HPDE6-E6E7 (cell line): ENCODE results near the gene PHACTR3.
"Not testable (repeated sequence)": the region's sequence is repeated elsewhere in the genome, so short reads cannot be mapped to it uniquely, and the experiment has no call there.

ENCODE experiments used
- DNase-seq: peaks from one replicate; pipeline ENCODE4 v3.0.0; 2011; ENCODE audit warnings: missing footprints; ENCODE audit errors: extremely low spot score

The PHACTR3 gene

GRCh38 chr20:59857966-59858365 lies 253.6 kb downstream of the PHACTR3 start:
- DNase-seq = no peak

- no peak for DNase-seq
These were observed 254.1 kb downstream of the PHACTR3 start for GRCh38 chr20:59858425-59858824.

DNA sequence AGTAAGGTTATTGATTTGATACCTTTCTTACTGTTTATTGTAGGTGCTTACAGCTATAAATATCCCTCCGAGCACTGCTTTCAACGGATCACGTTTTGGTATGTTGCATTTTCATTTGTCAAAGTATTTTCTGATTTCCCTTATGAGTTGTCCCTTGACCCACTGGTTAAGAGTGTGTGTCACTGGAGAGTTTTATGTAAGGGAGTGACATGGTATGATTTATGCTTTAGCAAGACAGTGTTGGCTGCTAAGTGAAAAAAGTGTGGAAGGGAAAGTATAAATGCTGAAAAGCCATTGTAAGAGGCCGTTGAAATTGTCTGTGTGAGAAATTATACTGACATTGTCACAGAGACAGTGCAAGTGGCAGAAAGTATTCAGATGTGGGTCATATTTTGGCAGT lies 257.1 kb downstream of the PHACTR3 start:
- DNase-seq = no peak

GRCh38 chr20:59863058-59863457 lies 258.7 kb downstream of the PHACTR3 start:
- no peak for DNase-seq

DNA sequence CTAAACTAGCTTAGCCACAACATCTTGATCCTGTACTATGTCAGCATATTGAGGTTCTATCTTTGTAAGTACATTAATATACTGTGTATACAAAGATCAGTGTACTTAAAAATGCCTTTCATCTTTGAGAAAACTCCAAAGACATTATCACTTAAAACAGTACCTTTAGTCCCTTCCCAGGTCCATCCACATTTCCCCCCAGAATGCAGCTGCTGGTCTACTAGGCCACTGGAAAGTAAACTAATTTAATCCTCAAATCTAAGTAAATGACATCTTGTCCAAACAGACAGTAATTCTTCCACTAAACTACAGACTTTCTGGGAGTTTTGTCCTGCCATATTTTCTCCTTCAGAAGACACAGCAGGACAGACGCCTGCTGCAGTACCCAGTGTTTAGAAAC lies 260.4 kb downstream of the PHACTR3 start:
- DNase-seq = no peak

DNA sequence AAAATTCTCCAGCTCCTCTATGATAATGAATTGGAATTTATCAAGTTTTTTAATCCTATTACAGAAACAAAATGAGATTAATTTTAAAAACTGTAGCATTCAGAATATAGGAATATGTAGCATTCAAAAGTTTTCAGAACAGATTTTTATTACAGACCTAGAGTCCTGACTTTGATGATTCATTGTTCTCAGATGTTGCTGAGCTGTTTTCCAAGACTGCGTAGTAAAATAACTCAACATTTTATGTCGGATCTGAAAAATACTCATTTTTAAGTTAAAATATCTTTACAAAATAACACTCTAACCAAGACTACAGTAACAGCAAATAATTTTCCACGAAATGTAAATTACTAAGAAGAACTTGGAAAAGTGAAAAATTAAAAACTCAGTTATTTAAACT lies 262.0 kb downstream of the PHACTR3 start:
- DNase-seq = no peak

DNA sequence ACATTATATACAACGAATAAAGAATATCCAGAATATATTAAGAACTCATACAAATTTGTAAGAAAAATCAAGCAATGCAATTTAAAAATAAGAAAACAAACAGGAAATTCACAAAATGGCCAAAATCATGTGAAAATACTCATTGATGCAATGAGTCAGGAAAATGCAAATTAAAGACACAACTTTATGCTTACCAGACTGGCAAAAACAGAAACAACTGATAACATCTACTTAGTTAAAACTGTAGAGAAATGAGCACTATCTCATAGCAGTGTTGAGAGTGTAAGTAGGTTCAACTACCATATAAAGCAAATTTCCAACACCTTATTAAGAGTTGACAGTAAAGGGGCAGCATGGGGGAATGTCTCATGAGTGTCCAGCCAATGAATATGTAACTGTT lies 266.8 kb downstream of the PHACTR3 start:
- no peak for DNase-seq

GRCh38 chr20:59873409-59873808 lies 269.1 kb downstream of the PHACTR3 start:
- no peak for DNase-seq

DNA sequence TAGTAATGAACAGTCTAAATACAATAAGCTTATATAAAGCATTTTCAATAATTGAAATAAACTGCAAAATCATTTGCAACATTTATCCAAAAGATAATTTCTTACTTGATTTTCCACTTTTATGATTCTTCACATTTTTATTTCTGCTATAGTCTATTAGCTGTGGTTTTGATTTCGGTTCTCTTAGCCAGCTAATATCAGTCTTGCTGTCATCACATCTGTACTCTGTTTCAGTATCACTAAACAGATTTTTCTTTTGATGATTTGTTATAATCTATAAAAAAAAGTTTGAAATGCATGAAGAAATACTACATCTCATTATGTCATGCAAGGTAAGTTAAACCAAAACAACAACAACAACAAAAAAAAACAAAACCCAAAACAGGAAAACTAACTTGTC lies 275.9 kb downstream of the PHACTR3 start:
- DNase-seq = no peak

DNA sequence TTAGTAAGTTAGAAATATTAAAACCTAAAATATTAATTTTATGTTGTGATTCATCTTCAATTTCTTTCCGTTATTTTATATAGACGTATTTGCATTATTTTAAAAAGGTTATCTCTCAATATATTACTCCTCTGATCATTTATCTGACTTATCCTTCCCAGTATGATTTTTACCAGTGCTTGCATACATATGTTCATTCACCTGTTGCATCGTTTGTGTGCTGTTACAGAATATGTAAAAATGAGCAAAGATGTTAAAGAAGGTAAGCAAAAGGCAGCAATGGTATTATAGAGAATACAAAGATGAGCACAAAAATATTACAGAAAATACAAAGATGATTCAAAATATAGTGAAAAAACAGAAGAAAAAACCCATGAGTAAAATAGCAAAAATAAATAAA lies 280.2 kb downstream of the PHACTR3 start:
- no peak for DNase-seq

GRCh38 chr20:59888050-59888449 lies 283.7 kb downstream of the PHACTR3 start:
- DNase-seq = no peak

DNA sequence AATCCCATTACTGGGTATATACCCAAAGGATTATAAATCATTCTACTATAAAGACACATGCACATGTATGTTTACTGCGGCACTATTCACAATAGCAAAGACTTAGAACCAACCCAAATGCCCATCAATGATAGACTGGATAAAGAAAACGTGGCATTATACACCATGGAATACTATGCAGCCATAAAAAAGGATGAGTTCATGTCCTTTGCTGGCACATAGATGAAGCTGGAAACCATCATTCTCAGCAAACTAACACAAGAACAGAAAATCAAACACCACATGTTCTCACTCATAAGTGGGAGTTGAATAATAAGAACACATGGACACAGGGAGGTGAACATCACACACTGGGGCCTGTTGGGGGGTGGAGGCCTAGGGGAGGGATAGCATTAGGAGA lies 285.7 kb downstream of the PHACTR3 start:
- not testable (repeated sequence) for DNase-seq

DNA sequence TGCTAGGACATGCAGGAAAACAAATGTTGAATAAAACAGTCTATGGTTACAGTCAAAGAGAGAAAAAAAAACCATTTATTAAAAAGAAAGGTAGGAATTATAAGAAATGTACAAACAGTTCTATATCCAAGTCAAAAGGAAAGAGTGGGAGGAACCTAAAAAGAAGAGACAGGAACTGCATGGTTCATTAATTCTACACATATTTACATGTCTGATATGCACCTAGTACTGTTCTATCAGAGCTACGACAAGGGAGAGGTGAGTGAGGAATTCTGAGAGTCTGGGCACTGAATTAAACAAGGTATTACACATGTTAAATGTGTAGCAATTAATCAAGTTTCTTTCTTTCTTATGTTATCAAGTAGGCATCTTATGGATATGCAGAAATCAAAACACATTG lies 287.2 kb downstream of the PHACTR3 start:
- DNase-seq = no peak

- DNase-seq = no peak
These were observed 291.6 kb downstream of the PHACTR3 start for GRCh38 chr20:59895908-59896307.
